Stomach (tissue), 9 donors: ENCODE results near the gene HNRNPA2B1. TPM values are rescaled to one million over a fixed set of nuclear protein-coding genes. Genes with fewer than 3 reads are reported as not detected.
"Not testable (repeated sequence)": the region's sequence is repeated elsewhere in the genome, so short reads cannot be mapped to it uniquely, and the experiment has no call there.

Experiments used
- DNase-seq, 2 donors: peaks; one replicate each; pipeline versions ENCODE4 v3.0.0 to v3.0.0-alpha.2; 2013 to 2019
- H3K27ac ChIP-seq, 5 donors: fragments of 200-600 bp in 4 of 5; sonication (generic) in 4 of 5; one replicate each; pipeline ENCODE4 v1.5.1; 2013 to 2019; ENCODE audit warnings: mild to moderate bottlenecking in 1 of 5, moderate library complexity in 1 of 5
- H3K27me3 ChIP-seq, 3 donors: fragments of 200-600 bp; sonication (generic); one replicate each; pipeline ENCODE4 v1.5.1; 2017 to 2019; ENCODE audit warnings: mixed run types in 1 of 3
- H3K36me3 ChIP-seq, 4 donors: fragments of 200-600 bp; sonication (generic); 1 replicate in 3 of 4; 2 replicates in 1 of 4; pipeline ENCODE4 v1.5.1; 2016 to 2019
- H3K4me1 ChIP-seq, 4 donors: fragments of 200-600 bp; sonication (generic); one replicate each; pipeline ENCODE4 v1.5.1; 2016 to 2019
- H3K4me3 ChIP-seq, 4 donors: fragments of 200-600 bp; sonication (generic) in 3 of 4; one replicate each; pipeline ENCODE4 v1.5.1; 2016 to 2019; ENCODE audit warnings: mild to moderate bottlenecking in 1 of 4
- H3K9me3 ChIP-seq, 4 donors: fragments of 200-600 bp; sonication (generic); one replicate each; pipeline ENCODE4 v1.5.1; 2016 to 2019
- EP300 ChIP-seq: sonication (generic); formaldehyde crosslinking; IDR thresholded peaks from one replicate; pipeline ENCODE4 v1.6.1; 2017; ENCODE audit warnings: antibody characterized with exemption
- POLR2A ChIP-seq, 4 donors: fragments of 450-650 bp; IDR thresholded peaks; one replicate each; pipeline ENCODE4 v1.6.1; 2016; ENCODE audit warnings: antibody characterized with exemption in 4 of 4, control low read depth in 2 of 4, mild to moderate bottlenecking in 1 of 4, moderate library complexity in 1 of 4
- POLR2AphosphoS5 ChIP-seq, 3 donors: sonication (generic); formaldehyde crosslinking; IDR thresholded peaks; one replicate each; pipeline ENCODE4 v1.6.1; 2016; ENCODE audit warnings: antibody characterized with exemption in 3 of 3
- WGBS, 5 donors: extraction: QIAGEN DNeasy Blood & Tissue Kit in 3 of 5; methylation state at CpG; one replicate each; pipeline versions ENCODE4 v1.1.5 to v1.1.7; 2013 to 2018; 5-methylcytosine and 5-hydroxymethylcytosine counted together
- intact Hi-C: fragments of 100-400 bp; cut with DNase I; formaldehyde crosslinking; loops from one replicate; pipeline ENCODE4 v1.15.1; 2023; ENCODE audit warnings: low total_unique reads
- polyA plus RNA-seq, 3 donors: library from polyadenylated mRNA; stranded (reverse); fragments of 200-250 nt; gene quantifications; one replicate each; pipeline ENCODE4 v1.2.3, GENCODE V29; 2013
- total RNA-seq, 5 donors: library from RNA; depleted of rRNA; stranded (reverse); fragments of >200 nt; gene quantifications; one replicate each; pipeline versions ENCODE4 v1.1.0 to v1.2.3, GENCODE V29; 2014 to 2016
- TF ChIP-seq, protein P1 (sequence below), 7 experiments: fragments of 450-650 bp in 4 of 7; fragments of 200-600 bp in 3 of 7; sonication (generic) in 3 of 7; IDR thresholded peaks; one replicate each; pipeline ENCODE4 v1.5.1; 2016 to 2019; ENCODE audit warnings: antibody characterized with exemption in 7 of 7, control low read depth in 2 of 7, mild to moderate bottlenecking in 1 of 7
- donor health status: healthy with polysubstance abuse.
- donor health status: Bipolar disorder and iron deficiency.
- donor health status: healthy.

The HNRNPA2B1 gene
- total and polyA plus RNA-seq, 8 donors, result 142 to 464 (median 304) TPM

DNA sequence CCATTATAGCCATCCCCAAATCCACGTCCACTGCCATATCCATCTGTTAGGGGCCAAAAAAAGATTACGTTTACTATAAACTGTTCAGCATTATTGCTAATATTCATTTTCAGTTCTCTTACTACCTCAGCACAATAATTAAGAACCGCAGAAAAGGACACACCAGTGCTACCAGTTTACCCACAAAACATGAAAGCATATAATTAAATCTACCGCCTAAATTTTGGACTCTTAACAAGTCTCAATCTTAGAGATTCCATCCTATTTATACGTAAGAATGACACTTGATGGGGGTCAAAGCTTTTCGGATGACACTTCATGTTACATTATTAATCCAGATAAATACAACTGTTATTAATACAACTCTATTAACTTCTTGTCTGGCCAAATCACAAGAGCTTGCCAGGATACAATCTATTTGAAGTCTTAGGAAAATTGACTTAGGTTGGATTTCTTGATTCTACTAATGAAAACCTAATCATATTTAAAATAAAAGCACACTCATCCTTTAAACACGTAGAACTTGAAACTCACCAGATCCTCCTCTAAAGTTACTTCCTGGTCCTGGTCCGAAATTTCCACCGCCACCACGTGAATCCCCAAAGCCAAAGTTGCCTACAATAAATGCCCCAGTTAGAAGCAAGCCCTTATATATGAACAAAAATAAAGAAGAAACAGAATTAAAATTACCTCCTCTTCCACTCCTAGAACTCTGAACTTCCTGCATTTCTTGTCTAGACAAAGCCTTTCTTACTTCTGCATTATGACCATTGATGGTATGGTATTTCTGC is 4.5 kb downstream of the HNRNPA2B1 start:
- H3K27ac ChIP-seq, result peak overlapping the region in 4 of 5 donors; percentile 12 to 100 (median 42)
- H3K36me3 ChIP-seq, result peaks cover 64 to 68% (median 66%) of the 10 kb centered on the region in 4 donors
- intact Hi-C loops, result no loop called here
- TF ChIP-seq EP300 (no peak), POLR2A (IDR thresholded peaks at IDR 0.05) (no peak)
- TF ChIP-seq, protein P1, sequence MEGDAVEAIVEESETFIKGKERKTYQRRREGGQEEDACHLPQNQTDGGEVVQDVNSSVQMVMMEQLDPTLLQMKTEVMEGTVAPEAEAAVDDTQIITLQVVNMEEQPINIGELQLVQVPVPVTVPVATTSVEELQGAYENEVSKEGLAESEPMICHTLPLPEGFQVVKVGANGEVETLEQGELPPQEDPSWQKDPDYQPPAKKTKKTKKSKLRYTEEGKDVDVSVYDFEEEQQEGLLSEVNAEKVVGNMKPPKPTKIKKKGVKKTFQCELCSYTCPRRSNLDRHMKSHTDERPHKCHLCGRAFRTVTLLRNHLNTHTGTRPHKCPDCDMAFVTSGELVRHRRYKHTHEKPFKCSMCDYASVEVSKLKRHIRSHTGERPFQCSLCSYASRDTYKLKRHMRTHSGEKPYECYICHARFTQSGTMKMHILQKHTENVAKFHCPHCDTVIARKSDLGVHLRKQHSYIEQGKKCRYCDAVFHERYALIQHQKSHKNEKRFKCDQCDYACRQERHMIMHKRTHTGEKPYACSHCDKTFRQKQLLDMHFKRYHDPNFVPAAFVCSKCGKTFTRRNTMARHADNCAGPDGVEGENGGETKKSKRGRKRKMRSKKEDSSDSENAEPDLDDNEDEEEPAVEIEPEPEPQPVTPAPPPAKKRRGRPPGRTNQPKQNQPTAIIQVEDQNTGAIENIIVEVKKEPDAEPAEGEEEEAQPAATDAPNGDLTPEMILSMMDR (IDR thresholded peaks at IDR 0.05), result no peak
- peak overlapping the region in 3 of 4 donors; percentile 9 to 93 (median 92) for H3K4me3 ChIP-seq
- H3K4me1 ChIP-seq, result peaks cover 55 to 69% (median 62%) of the 10 kb centered on the region in 4 donors
- no peaks in the 10 kb centered on the region for H3K9me3 ChIP-seq
- 27 to 39% (median 34%) methylated on average over 10 of the region's 10 CpGs for WGBS, 5 donors
- H3K27me3 ChIP-seq, result no peaks in the 10 kb centered on the region
- no peak for DNase-seq

DNA sequence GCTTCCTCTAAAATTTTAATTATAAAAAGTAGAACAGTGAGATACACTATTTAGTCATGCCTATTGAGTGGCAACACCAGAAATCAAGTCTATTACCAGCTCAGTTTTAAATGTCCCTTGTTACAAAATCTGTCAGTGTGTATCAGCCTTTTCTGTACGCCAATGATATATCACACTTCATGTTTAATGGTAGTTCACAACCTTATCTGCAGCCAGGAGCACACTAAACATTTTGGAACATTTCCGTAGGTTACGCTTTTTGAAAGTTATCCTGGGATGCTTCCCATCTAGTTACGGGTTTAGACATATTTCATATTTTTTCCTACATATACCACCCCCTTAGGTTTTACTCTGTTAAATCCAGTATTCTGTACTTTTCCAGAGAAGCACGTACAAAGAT is 5.4 kb downstream of the HNRNPA2B1 start:
- Histone ChIP-seq H3K9me3 (no peaks in the 10 kb centered on the region), H3K27me3 (no peaks in the 10 kb centered on the region), H3K27ac (peak overlapping the region in 3 of 5 donors; percentile 55 to 100 (median 61)), H3K4me3 (peak overlapping the region in 3 of 4 donors; percentile 2 to 93 (median 92)), H3K36me3 (peaks cover 73 to 76% (median 75%) of the 10 kb centered on the region in 4 donors), H3K4me1 (peaks cover 54 to 78% (median 66%) of the 10 kb centered on the region in 4 donors)
- intact Hi-C loops, result no loop called here
- 31 to 61% (median 47%) methylated on average over 5 of the region's 5 CpGs for WGBS, 5 donors
- TF ChIP-seq EP300 (no peak), POLR2A (IDR thresholded peaks at IDR 0.05) (no peak), POLR2AphosphoS5 (IDR thresholded peaks at IDR 0.05) (peak in 1 of 3 donors; percentile 22)
- DNase-seq, result no peak

DNA sequence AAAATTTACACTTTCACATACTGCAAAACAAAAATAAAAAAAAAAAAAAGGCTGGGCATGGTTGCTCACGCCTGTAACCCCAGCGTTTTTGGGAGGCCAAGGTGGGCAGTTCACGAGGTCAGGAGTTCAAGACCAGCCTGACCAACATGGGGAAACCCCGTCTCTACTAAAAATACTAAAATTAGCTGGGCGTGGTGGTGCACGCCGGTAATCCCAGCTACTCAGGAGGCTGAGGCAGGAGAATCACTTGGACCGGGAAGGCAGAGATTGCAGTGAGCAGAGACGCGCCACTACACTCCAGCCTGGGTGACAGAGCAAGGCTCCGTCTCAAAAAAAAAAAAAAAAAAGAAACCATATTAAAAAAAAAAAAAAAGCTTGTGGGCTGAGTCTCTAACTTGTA is 5.8 kb downstream of the HNRNPA2B1 start:
- Histone ChIP-seq H3K4me3 (peak overlapping the region in 3 of 4 donors; percentile 2 to 93 (median 40)), H3K36me3 (peaks cover 75 to 81% (median 79%) of the 10 kb centered on the region in 4 donors)

GRCh38 chr7:26193432-26194207 is 6.9 kb downstream of the HNRNPA2B1 start:
- Histone ChIP-seq H3K4me1 (peaks cover 54 to 92% (median 73%) of the 10 kb centered on the region in 4 donors), H3K36me3 (peaks cover 85 to 92% (median 90%) of the 10 kb centered on the region in 4 donors), H3K9me3 (no peaks in the 10 kb centered on the region), H3K27ac (peak overlapping the region; percentile 32 to 61 (median 55)), H3K27me3 (no peaks in the 10 kb centered on the region), H3K4me3 (peak overlapping the region in 2 of 4 donors; percentile 40 to 93)
- TF ChIP-seq POLR2AphosphoS5 (IDR thresholded peaks at IDR 0.05), result no peak
- TF ChIP-seq POLR2A (IDR thresholded peaks at IDR 0.05), result no peak
- TF ChIP-seq EP300, result no peak
- TF ChIP-seq, protein P1 (IDR thresholded peaks at IDR 0.05), result no peak
- 36 to 55% (median 48%) methylated on average over 8 of the region's 8 CpGs for WGBS, 5 donors
- no peak for DNase-seq
- intact Hi-C loops, result no loop called here

More for the DNA sequence above, 5.8 kb downstream of the HNRNPA2B1 start:
- WGBS, 5 donors, result 36 to 56% (median 44%) methylated on average over 11 of the region's 11 CpGs
- Histone ChIP-seq H3K27ac (peak overlapping the region in 4 of 5 donors; percentile 32 to 61 (median 56)), H3K4me1 (peaks cover 54 to 82% (median 68%) of the 10 kb centered on the region in 4 donors)
- intact Hi-C loops, DNase-seq, H3K9me3 ChIP-seq, H3K27me3 ChIP-seq: not testable (repeated sequence)

DNA sequence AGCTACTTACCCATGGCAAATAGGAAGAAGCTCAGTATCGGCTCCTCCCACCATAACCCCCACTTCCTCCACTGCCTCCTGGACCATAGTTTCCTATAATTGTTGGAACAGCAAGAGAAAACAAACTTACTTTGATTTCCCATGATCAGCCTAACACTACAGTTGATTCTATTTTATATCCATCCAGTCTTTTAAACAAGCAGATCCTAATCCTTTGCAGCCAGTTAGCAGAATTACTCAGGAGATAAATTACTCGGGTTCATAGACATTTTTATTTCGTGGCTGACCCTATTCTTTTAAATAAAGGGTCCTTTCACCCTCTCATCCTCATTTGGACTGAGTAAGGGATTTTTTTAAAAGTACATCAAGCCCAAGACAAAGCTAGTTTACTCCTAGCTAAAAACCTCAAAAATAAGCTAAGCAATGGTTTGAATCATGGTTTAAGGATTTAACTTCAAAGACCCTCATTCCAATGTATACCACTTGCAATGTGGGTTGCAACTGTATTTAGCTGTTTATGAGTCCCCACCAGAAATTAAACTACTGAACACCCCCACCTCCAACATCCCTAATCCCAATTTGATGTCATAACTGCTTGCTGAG is 8.0 kb downstream of the HNRNPA2B1 start:
- H3K4me1 ChIP-seq, result peaks cover 53 to 99% (median 74%) of the 10 kb centered on the region in 4 donors
- intact Hi-C loops, result no loop called here

More for the DNA sequence above, 8.0 kb downstream of the HNRNPA2B1 start:
- Histone ChIP-seq H3K9me3 (no peaks in the 10 kb centered on the region), H3K27me3 (no peaks in the 10 kb centered on the region), H3K36me3 (peaks cover 94 to 100% (median 100%) of the 10 kb centered on the region in 4 donors), H3K4me3 (peak overlapping the region in 1 of 4 donors; percentile 23), H3K27ac (peak overlapping the region in 1 of 5 donors; percentile 61)
- WGBS, 5 donors, result 55 to 71% (median 60%) methylated on average over 3 of the region's 3 CpGs
- no peak for DNase-seq
- TF ChIP-seq POLR2A (IDR thresholded peaks at IDR 0.05) (no peak), EP300 (no peak), POLR2AphosphoS5 (IDR thresholded peaks at IDR 0.05) (no peak)
- TF ChIP-seq, protein P1 (IDR thresholded peaks at IDR 0.05), result no peak
